K562 (cell line): ENCODE results near the gene PUM2. TPM values are rescaled to one million over a fixed set of nuclear protein-coding genes. Genes with fewer than 3 reads are reported as not detected.
A peak's percentile ranks its signal among the peaks of the same experiment; 100 is the strongest.

Experiments
- BACH1 ChIP-seq: fragments of 200-800 bp; sonication (Bioruptor generic); IDR thresholded peaks from 2 replicates; pipeline ENCODE4 v1.6.1; 2016; ENCODE audit warnings: missing genetic modification characterization, missing compliant biosample characterization
- EHMT2 ChIP-seq: fragments of 450-650 bp; IDR thresholded peaks from 2 replicates; pipeline ENCODE4 v1.6.1; 2018; ENCODE audit warnings: antibody characterized with exemption
- ELF4 ChIP-seq: fragments of 450-650 bp; formaldehyde crosslinking; IDR thresholded peaks from 2 replicates; pipeline ENCODE4 v1.4.0; 2022; ENCODE audit warnings: missing genetic modification characterization
- HDAC8 ChIP-seq: fragments of 450-650 bp; IDR thresholded peaks from 2 replicates; pipeline ENCODE4 v1.6.1; 2016; ENCODE audit warnings: mild to moderate bottlenecking, missing genetic modification characterization, moderate library complexity, missing compliant biosample characterization
- HNRNPK ChIP-seq: fragments of 200-400 bp; formaldehyde crosslinking; IDR thresholded peaks from one replicate; pipeline ENCODE4 v1.6.1; 2018; ENCODE audit warnings: mild to moderate bottlenecking, low read depth, low read length; ENCODE audit not compliant: poor library complexity, severe bottlenecking
- MCM3 ChIP-seq: fragments of 450-650 bp; IDR thresholded peaks from 2 replicates; pipeline ENCODE4 v1.6.1; 2016
- MCM7 ChIP-seq, 2 experiments: fragments of 450-650 bp; IDR thresholded peaks; 2 replicates each; pipeline ENCODE4 v1.6.1; 2016 to 2018
- POLR2AphosphoS2 ChIP-seq: IDR thresholded peaks from 2 replicates; pipeline ENCODE4 v1.6.1; 2012; ENCODE audit warnings: low read length, improper control_type of control experiment
- POLR3A ChIP-seq: IDR thresholded peaks from 2 replicates; pipeline ENCODE4 v1.6.1; 2011; ENCODE audit warnings: borderline replicate concordance, mild to moderate bottlenecking, moderate library complexity; ENCODE audit not compliant: insufficient read length, insufficient read depth; ENCODE audit errors: extremely low read depth
- RBM15 ChIP-seq: fragments of 200-400 bp; formaldehyde crosslinking; IDR thresholded peaks from 2 replicates; pipeline ENCODE4 v1.6.1; 2018; ENCODE audit warnings: mild to moderate bottlenecking, low read length, moderate library complexity; ENCODE audit not compliant: insufficient read depth
- RBM17 ChIP-seq: fragments of 200-400 bp; formaldehyde crosslinking; IDR thresholded peaks from 2 replicates; pipeline ENCODE4 v1.6.1; 2017; ENCODE audit warnings: low read depth, mild to moderate bottlenecking, low read length, borderline replicate concordance
- SMARCA4 ChIP-seq: fragments of 450-650 bp; IDR thresholded peaks from 2 replicates; pipeline ENCODE4 v1.6.1; 2016
- SMARCB1 ChIP-seq: IDR thresholded peaks from 2 replicates; pipeline ENCODE4 v1.6.1; 2011; ENCODE audit warnings: improper control_type of control experiment, low read depth; ENCODE audit not compliant: insufficient read length
- YY1 ChIP-seq, 3 experiments: IDR thresholded peaks; 2 replicates each; pipeline ENCODE4 v1.6.1; 2011; ENCODE audit warnings: low read length in 2 of 3, mild to moderate bottlenecking in 2 of 3, moderate library complexity in 2 of 3, borderline replicate concordance in 1 of 3, control low read depth in 1 of 3, low read depth in 1 of 3; ENCODE audit not compliant: insufficient read depth in 3 of 3, insufficient replicate concordance in 2 of 3, control insufficient read depth in 1 of 3, insufficient read length in 1 of 3; ENCODE audit errors: extremely low read depth in 1 of 3
- ZNF696 ChIP-seq: fragments of 250-450 bp; sonication (Bioruptor Pico); conservative IDR thresholded peaks from 2 replicates; pipeline ENCODE4 v1.4.0; 2020; ENCODE audit warnings: mild to moderate bottlenecking, moderate library complexity
- polyA plus RNA-seq, 8 experiments: library from polyadenylated mRNA; depleted of rRNA in 4 of 8; stranded (reverse) in 5 of 8; unstranded in 3 of 8; fragments of >200 nt; fragmentation: Nextera tagmentation in 2 of 8; fragmentation: Illumina TruSeq in 1 of 8; extraction: Ambion mirVana in 2 of 8; extraction: Trizol in 1 of 8; gene quantifications; 2 replicates each; pipeline versions ENCODE4 v1.2.1 to v1.2.3, GENCODE V29; 2011 to 2014; ENCODE audit warnings: inconsistent platforms in 1 of 8, missing spikeins in 1 of 8
- total RNA-seq, 7 experiments: library from RNA; depleted of rRNA in 6 of 7; stranded (reverse); fragments of >200 nt in 6 of 7; fragmentation: Illumina TruSeq in 2 of 7; extraction: Trizol in 2 of 7; gene quantifications; 2 replicates each; pipeline versions ENCODE4 v1.2.1 to v1.2.3, GENCODE V29; 2011 to 2021; ENCODE audit warnings: low replicate concordance in 1 of 7
- TF ChIP-seq, protein P1 (sequence below): fragments of 250-450 bp; sonication (Bioruptor Pico); IDR thresholded peaks from 2 replicates; pipeline ENCODE4 v1.9.0; 2021; ENCODE audit warnings: mild to moderate bottlenecking
- TF ChIP-seq, protein P2 (sequence below): sonication (generic); formaldehyde crosslinking; IDR thresholded peaks from 2 replicates; pipeline ENCODE4 v1.8.0; 2022; ENCODE audit warnings: missing genetic modification reagents, mild to moderate bottlenecking, moderate library complexity, borderline replicate concordance
- TF ChIP-seq, protein P3 (sequence below), 2 experiments: fragments of 450-650 bp in 1 of 2; sonication (generic) in 1 of 2; formaldehyde crosslinking in 1 of 2; IDR thresholded peaks; 2 replicates each; pipeline versions ENCODE4 v1.7.1 to v1.9.0; 2016 to 2022; ENCODE audit warnings: inconsistent platforms in 1 of 2, mild to moderate bottlenecking in 1 of 2, missing genetic modification reagents in 1 of 2

PUM2 gene
- total and polyA plus RNA-seq, 9 of the 15 experiments (the other 6 are each of a cell fraction or from before 2014, with no cell fraction given), result 13.4 to 61.9 (median 28.3) TPM

DNA sequence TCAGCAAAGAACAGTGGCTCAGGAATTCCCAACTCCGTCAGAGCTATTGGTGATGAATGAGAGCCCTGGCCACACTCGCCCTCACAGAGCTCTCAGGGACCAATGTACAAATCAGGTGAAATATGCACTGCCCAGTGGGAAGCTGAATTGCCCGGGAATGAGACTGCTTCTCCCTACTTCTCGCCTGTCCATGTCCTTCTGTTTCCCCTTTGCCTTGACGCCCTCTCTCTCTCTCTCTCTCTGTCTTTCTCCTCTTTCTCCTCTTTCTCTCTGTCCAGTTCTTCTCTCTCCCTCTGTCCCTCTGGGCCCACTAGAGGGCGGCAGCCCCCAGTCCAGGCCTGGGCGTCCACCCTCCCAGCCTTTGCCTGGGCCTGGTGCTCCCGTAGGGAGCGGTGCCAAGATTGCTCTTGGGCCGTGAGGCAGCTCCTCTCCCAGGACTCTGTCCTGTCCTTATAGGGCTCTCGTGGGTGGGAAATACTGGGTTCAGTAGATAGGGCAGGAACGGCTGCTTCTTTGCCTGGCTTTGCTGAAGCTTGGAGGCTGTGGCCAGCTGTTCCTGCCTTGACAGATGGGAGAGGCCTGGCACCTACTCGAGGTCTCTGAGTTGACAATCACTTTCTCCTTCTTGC is 28.4 kb upstream of the PUM2 start (continued):
- TF ChIP-seq RBM15, result no peak
- TF ChIP-seq BACH1 (tag), result no peak
- TF ChIP-seq ELF4 (CRISPR knock-in tag), result no peak
- no peak for TF ChIP-seq ZNF696 (CRISPR knock-in tag)
- no peak for TF ChIP-seq EHMT2
- TF ChIP-seq, protein P1, sequence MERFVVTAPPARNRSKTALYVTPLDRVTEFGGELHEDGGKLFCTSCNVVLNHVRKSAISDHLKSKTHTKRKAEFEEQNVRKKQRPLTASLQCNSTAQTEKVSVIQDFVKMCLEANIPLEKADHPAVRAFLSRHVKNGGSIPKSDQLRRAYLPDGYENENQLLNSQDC (CRISPR knock-in tag), result no peak
- TF ChIP-seq YY1 (IDR thresholded peaks at IDR 0.05; ENCODE audit: borderline replicate concordance in 1 of 3, control insufficient read depth in 1 of 3, extremely low read depth in 1 of 3, insufficient read depth in 3 of 3, insufficient read length in 1 of 3, insufficient replicate concordance in 2 of 3, low read depth in 1 of 3, low read length in 2 of 3), result no peak
- TF ChIP-seq, protein P2, sequence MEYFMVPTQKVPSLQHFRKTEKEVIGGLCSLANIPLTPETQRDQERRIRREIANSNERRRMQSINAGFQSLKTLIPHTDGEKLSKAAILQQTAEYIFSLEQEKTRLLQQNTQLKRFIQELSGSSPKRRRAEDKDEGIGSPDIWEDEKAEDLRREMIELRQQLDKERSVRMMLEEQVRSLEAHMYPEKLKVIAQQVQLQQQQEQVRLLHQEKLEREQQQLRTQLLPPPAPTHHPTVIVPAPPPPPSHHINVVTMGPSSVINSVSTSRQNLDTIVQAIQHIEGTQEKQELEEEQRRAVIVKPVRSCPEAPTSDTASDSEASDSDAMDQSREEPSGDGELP, result peak; percentile 54; the same call in 1 of the 2 replicates
- TF ChIP-seq MCM3, result no peak
- no peak for TF ChIP-seq HDAC8 (tag)
- TF ChIP-seq MCM7 (IDR thresholded peaks at IDR 0.05), result no peak
- no peak for TF ChIP-seq RBM17
- no peak for TF ChIP-seq POLR2AphosphoS2
- TF ChIP-seq SMARCB1, result no peak
- TF ChIP-seq POLR3A, result no peak
- TF ChIP-seq SMARCA4, result 0 out of 2 replicates have a peak, but pooled peaks have one; percentile 24
- TF ChIP-seq HNRNPK, result no peak
- TF ChIP-seq, protein P3, sequence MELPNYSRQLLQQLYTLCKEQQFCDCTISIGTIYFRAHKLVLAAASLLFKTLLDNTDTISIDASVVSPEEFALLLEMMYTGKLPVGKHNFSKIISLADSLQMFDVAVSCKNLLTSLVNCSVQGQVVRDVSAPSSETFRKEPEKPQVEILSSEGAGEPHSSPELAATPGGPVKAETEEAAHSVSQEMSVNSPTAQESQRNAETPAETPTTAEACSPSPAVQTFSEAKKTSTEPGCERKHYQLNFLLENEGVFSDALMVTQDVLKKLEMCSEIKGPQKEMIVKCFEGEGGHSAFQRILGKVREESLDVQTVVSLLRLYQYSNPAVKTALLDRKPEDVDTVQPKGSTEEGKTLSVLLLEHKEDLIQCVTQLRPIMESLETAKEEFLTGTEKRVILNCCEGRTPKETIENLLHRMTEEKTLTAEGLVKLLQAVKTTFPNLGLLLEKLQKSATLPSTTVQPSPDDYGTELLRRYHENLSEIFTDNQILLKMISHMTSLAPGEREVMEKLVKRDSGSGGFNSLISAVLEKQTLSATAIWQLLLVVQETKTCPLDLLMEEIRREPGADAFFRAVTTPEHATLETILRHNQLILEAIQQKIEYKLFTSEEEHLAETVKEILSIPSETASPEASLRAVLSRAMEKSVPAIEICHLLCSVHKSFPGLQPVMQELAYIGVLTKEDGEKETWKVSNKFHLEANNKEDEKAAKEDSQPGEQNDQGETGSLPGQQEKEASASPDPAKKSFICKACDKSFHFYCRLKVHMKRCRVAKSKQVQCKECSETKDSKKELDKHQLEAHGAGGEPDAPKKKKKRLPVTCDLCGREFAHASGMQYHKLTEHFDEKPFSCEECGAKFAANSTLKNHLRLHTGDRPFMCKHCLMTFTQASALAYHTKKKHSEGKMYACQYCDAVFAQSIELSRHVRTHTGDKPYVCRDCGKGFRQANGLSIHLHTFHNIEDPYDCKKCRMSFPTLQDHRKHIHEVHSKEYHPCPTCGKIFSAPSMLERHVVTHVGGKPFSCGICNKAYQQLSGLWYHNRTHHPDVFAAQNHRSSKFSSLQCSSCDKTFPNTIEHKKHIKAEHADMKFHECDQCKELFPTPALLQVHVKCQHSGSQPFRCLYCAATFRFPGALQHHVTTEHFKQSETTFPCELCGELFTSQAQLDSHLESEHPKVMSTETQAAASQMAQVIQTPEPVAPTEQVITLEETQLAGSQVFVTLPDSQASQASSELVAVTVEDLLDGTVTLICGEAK (IDR thresholded peaks at IDR 0.05), result no peak
- TF ChIP-seq, protein P3 (CRISPR knock-in tag; IDR thresholded peaks at IDR 0.05), result no peak
